GM21786 (cell line): Measurements from ENCODE around the gene GYPB.
"Not testable (repeated sequence)": the region's sequence is repeated elsewhere in the genome, so short reads cannot be mapped to it uniquely, and the experiment has no call there.

Experiments
- ATAC-seq: cut with Tn5 transposase; IDR thresholded peaks from one replicate; pipeline ENCODE4 v1.9.1; 2021; ENCODE audit not compliant: unreplicated experiment

Gene GYPB

DNA sequence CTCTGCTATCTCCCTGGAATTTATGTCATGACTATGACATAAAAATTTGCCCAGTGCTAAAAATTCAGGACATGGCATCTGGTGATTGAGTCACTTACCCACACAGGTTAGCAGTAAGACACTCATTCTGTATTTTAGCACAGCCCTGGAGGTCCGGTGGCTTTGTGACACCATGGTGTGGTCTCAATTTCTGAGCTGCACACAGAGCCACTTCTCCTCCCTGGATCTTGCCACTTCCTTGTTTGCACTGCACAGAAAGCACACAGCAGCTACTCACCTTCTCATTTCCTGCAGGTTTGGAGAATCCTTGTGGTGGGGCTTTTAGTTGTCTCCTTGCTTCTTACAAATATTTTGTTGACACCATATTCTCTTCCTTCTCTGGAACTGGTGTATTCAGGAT, 69.0 kb downstream of the GYPB start:
- ATAC-seq = not testable (repeated sequence)

DNA sequence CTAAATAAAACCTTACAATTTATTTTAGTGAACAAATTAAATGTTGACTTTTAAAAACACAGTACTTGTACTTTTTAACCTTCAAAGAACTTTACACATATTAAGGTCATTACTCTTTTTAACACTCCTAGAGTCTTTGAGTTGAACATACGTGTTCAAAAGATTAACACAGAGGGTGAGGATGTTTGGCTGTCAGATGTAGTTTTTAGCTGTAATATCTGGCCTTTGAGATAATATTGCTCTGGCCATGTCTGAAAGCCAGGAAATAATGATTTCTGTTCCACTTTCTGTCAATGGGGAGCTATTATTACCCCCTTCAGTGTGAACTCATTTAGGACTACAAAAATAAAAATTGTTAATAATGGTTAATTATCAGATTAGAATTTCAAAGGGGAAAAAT, 71.7 kb downstream of the GYPB start:
- not testable (repeated sequence) for ATAC-seq
